Mesendoderm (in vitro differentiated cells): ENCODE measurements around the gene ZNF587.
"Not testable (repeated sequence)": the region's sequence is repeated elsewhere in the genome, so short reads cannot be mapped to it uniquely, and the experiment has no call there.

ENCODE experiments used
- DNase-seq: peaks from one replicate; pipeline ENCODE4 v3.0.0; 2013
- H2AK5ac ChIP-seq: 2 replicates; pipeline ENCODE4 v1.6.1; 2013; ENCODE audit warnings: low read length, inconsistent platforms
- H2BK120ac ChIP-seq: 2 replicates; pipeline ENCODE4 v1.6.1; 2013; ENCODE audit warnings: low read depth, mild to moderate bottlenecking, low read length, moderate library complexity, mixed read lengths
- H2BK15ac ChIP-seq: replicated peaks from 2 replicates; pipeline ENCODE4 v1.6.1; 2013; ENCODE audit warnings: low read depth, mild to moderate bottlenecking, moderate library complexity
- H2BK5ac ChIP-seq: 2 replicates; pipeline ENCODE4 v1.6.1; 2013; ENCODE audit warnings: low read length, inconsistent platforms
- H3K18ac ChIP-seq: 2 replicates; pipeline ENCODE4 v1.6.1; 2013; ENCODE audit warnings: mild to moderate bottlenecking, low read length, mixed read lengths
- H3K23ac ChIP-seq: one replicate; pipeline ENCODE4 v1.6.1; 2013; ENCODE audit warnings: low read length
- H3K27ac ChIP-seq: 2 replicates; pipeline ENCODE4 v1.5.1; 2013; ENCODE audit warnings: low read depth, mild to moderate bottlenecking, inconsistent platforms, low read length, moderate library complexity
- H3K27me3 ChIP-seq: 2 replicates; pipeline ENCODE4 v1.6.1; 2013; ENCODE audit warnings: low read length, control low read depth, mild to moderate bottlenecking, inconsistent platforms; ENCODE audit not compliant: insufficient read depth, poor library complexity
- H3K36me3 ChIP-seq: 2 replicates; pipeline ENCODE4 v1.6.1; 2013; ENCODE audit warnings: low read length, inconsistent platforms; ENCODE audit not compliant: control insufficient read depth, insufficient read depth
- H3K4ac ChIP-seq: one replicate; pipeline ENCODE4 v1.6.1; 2013; ENCODE audit warnings: low read depth, mild to moderate bottlenecking, low read length, moderate library complexity
- H3K4me1 ChIP-seq: 2 replicates; pipeline ENCODE4 v1.6.1; 2013; ENCODE audit warnings: low read depth, low read length, inconsistent platforms; ENCODE audit not compliant: control insufficient read depth
- H3K4me2 ChIP-seq: 2 replicates; pipeline ENCODE4 v1.6.1; 2013; ENCODE audit warnings: low read length
- H3K4me3 ChIP-seq: 2 replicates; pipeline ENCODE4 v1.5.1; 2013; ENCODE audit warnings: mild to moderate bottlenecking, low read length
- H3K56ac ChIP-seq: one replicate; pipeline ENCODE4 v1.6.1; 2013; ENCODE audit warnings: low read length
- H3K79me1 ChIP-seq: 2 replicates; pipeline ENCODE4 v1.6.1; 2013; ENCODE audit warnings: low read length, inconsistent platforms
- H3K79me2 ChIP-seq: 2 replicates; pipeline ENCODE4 v1.6.1; 2013; ENCODE audit warnings: mild to moderate bottlenecking, low read length; ENCODE audit not compliant: control insufficient read depth, insufficient read depth
- H3K9ac ChIP-seq: 2 replicates; pipeline ENCODE4 v1.6.1; 2013; ENCODE audit warnings: low read length, inconsistent platforms
- H4K5ac ChIP-seq: one replicate; pipeline ENCODE4 v1.6.1; 2013; ENCODE audit warnings: low read length
- H4K8ac ChIP-seq: one replicate; pipeline ENCODE4 v1.6.1; 2013; ENCODE audit warnings: low read depth, mild to moderate bottlenecking, control low read depth, low read length, moderate library complexity
- WGBS: extraction: QIAGEN DNeasy Blood & Tissue Kit; methylation state at CpG from one replicate; pipeline ENCODE4 v1.1.7; 2013; ENCODE audit warnings: low lambda C conversion rate, missing lambda C conversion rate; ENCODE audit not compliant: insufficient coverage; ENCODE audit errors: extremely low coverage; 5-methylcytosine and 5-hydroxymethylcytosine counted together

ZNF587 gene

DNA sequence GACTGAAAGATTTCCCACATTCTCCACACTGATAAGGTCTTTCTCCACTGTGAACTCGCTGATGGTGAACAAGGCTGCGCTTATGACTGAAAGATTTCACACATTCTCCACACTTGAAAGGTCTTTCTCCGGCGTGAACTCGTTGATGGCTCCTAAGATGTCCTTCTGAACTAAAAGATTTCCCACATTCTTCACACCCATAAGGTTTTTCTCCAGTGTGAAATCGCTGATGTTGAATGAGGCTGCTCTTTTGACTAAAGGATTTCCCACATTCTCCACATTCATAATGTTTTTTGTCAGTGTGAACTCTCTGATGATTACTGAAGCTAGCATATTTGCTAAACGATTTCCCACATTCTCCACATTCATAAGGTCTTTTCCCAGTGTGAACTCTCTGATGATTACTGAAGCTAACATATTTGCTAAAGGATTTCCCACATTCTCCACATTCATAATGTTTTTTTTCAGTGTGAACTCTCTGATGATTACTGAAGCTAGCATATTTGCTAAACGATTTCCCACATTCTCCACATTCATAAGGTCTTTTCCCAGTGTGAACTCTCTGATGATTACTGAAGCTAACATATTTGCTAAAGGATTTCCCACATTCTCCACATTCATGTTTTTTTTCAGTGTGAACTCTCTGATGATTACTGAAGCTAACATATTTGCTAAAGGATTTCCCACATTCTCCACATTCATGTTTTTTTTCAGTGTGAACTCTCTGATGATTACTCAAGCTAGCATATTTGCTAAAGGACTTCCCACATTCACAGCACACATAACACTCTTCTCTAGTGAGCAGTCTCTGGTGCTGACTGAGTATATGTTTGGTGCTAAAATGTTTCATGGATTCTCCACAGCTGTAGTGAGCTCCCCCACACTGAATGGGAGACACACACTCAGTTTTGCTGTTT is 24.5 kb downstream of the ZNF587 start:
- no CpG with 5 or more reads among the region's 8 CpGs for WGBS
- not testable (repeated sequence) for H3K9ac ChIP-seq, H2BK15ac ChIP-seq, H2BK5ac ChIP-seq, H3K27me3 ChIP-seq, H4K5ac ChIP-seq, H2BK120ac ChIP-seq, H3K27ac ChIP-seq, H4K8ac ChIP-seq, H3K4ac ChIP-seq, H3K18ac ChIP-seq, H2AK5ac ChIP-seq, H3K4me1 ChIP-seq, H3K4me2 ChIP-seq, H3K36me3 ChIP-seq, H3K56ac ChIP-seq, H3K23ac ChIP-seq
- Histone ChIP-seq H3K79me1 (peaks cover 11% of the 10 kb centered on the region), H3K4me3 (peak overlapping the region; percentile 23), H3K79me2 (peaks cover 26% of the 10 kb centered on the region)
- DNase-seq: peak; percentile 58

DNA sequence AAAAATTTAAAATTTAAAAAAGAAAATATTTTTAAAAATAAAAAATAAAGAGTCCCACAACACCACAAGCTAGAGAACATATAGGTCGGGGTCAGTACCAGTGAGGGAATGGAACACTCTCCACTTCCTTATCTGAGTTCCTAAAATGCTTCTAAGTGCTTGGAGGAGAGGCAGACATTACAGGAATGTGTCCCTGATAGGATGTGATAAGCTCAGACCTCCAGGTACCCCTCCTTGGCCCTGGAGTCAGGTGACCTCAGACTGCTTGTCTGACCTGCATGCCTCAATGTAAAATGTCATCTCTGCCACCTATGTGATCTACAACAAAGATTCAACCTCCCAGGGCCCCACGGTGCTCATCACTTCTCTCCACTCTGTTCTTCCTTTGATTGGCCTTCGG is 36.4 kb downstream of the ZNF587 start:
- H3K4me3 ChIP-seq: no peak overlapping the region
- WGBS: no CpG with 5 or more reads among the region's 3 CpGs

DNA sequence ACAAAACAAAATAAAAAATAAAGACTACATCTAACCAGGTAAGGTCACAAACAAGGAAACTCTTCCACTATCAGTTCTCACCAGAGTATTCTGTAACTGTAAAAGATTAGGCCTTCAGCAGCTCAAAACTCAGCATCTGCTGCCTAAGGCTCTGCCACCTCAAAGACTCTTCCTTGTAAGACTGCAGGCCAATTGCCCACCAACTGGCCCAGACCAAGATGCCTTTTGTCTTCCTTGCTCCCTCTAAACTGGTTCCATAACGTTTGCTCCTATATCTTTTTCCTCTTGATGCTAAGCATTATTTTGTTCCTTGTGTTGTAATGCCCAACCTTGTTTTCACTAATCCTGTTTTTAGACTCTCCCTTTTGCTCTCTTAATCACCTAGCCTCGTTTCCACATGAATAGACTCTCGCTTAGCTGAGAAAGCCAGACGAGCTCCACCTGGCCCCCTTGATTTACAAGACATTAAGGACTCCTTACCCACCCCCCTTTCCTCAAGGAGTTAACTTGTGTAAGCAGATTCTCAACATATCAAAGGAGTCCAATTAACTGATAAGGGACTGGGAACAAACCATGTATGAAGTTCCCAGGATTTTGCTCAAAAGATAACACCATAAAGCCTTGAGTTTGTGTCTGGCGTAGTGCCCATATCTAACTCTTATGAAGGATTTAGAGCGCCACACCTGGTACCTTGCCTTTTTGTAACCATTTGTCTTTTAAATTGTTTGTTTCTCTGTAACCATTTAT is 37.7 kb downstream of the ZNF587 start:
- peak overlapping the region; percentile 22 for H3K4me3 ChIP-seq
- H2AK5ac ChIP-seq: no peak overlapping the region
- H2BK15ac ChIP-seq: no peak overlapping the region
- H3K79me1 ChIP-seq: peaks cover 3% of the 10 kb centered on the region
- peaks cover 3% of the 10 kb centered on the region for H3K4me1 ChIP-seq
- peak overlapping the region; percentile 15 for H3K4me2 ChIP-seq
- no peak overlapping the region for H4K8ac ChIP-seq
- H3K4ac ChIP-seq: no peak overlapping the region
- H2BK120ac ChIP-seq: no peak overlapping the region
- H3K79me2 ChIP-seq: peaks cover 53% of the 10 kb centered on the region
- H2BK5ac ChIP-seq: no peak overlapping the region
- no peak overlapping the region for H3K18ac ChIP-seq
- H3K36me3 ChIP-seq: no peaks in the 10 kb centered on the region
- no peaks in the 10 kb centered on the region for H3K27me3 ChIP-seq
- H3K27ac ChIP-seq: peak overlapping the region; percentile 77
- no peak overlapping the region for H3K23ac ChIP-seq
- WGBS: no CpG with 5 or more reads among the region's 6 CpGs
- no peak overlapping the region for H4K5ac ChIP-seq
- peak overlapping the region; percentile 77 for H3K56ac ChIP-seq
- H3K9ac ChIP-seq: peak overlapping the region; percentile 58
- peak; percentile 88 for DNase-seq

More for the DNA sequence above, 36.4 kb downstream of the ZNF587 start:
- H3K36me3 ChIP-seq: no peaks in the 10 kb centered on the region
- DNase-seq: peak; percentile 94
- no peak overlapping the region for H2BK120ac ChIP-seq
- no peak overlapping the region for H2AK5ac ChIP-seq
- peaks cover 53% of the 10 kb centered on the region for H3K79me2 ChIP-seq
- no peak overlapping the region for H2BK15ac ChIP-seq
- no peak overlapping the region for H3K27ac ChIP-seq
- no peak overlapping the region for H3K4ac ChIP-seq
- no peak overlapping the region for H3K4me2 ChIP-seq
- H4K8ac ChIP-seq: no peak overlapping the region
- no peak overlapping the region for H3K18ac ChIP-seq
- no peak overlapping the region for H3K56ac ChIP-seq
- no peak overlapping the region for H3K23ac ChIP-seq
- peaks cover 3% of the 10 kb centered on the region for H3K79me1 ChIP-seq
- no peak overlapping the region for H4K5ac ChIP-seq
- peak overlapping the region; percentile 32 for H3K9ac ChIP-seq
- H3K4me1 ChIP-seq: peaks cover 3% of the 10 kb centered on the region
- no peaks in the 10 kb centered on the region for H3K27me3 ChIP-seq
- H2BK5ac ChIP-seq: no peak overlapping the region

DNA sequence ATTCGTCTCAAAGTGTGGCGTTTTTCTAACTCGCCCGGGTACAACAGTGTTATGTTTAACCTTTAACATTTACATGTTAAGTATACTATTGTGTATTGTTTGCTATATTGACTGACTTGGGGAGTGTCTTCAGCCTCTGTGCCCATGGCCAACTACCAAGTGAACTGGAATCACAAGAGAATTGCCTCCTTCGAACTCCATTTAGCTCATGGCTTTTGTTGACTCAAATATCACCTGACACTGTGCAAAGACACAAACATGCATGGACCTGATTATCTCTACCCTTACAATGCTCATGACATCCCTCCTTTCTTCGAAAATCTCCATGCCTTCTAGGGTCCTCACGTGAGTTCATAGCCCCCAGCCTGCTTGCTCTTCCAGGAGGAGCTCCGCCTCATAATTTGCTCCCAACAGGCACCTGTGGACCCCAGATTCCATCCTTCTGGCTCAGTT is 38.5 kb downstream of the ZNF587 start:
- H4K5ac ChIP-seq: no peak overlapping the region
- H4K8ac ChIP-seq: no peak overlapping the region
- H3K23ac ChIP-seq: no peak overlapping the region
- H3K79me2 ChIP-seq: peaks cover 48% of the 10 kb centered on the region
- peak; percentile 37 for DNase-seq
- H3K27ac ChIP-seq: peak overlapping the region; percentile 6
- H3K9ac ChIP-seq: peak overlapping the region; percentile 84
- no peak overlapping the region for H2BK15ac ChIP-seq
- peak overlapping the region; percentile 60 for H3K4me3 ChIP-seq
- peaks cover 3% of the 10 kb centered on the region for H3K4me1 ChIP-seq
- no peaks in the 10 kb centered on the region for H3K27me3 ChIP-seq
- H3K36me3 ChIP-seq: no peaks in the 10 kb centered on the region
- H2BK120ac ChIP-seq: no peak overlapping the region
- H3K4ac ChIP-seq: peak overlapping the region; percentile 74
- no peak overlapping the region for H2AK5ac ChIP-seq
- no CpG with 5 or more reads among the region's 8 CpGs for WGBS
- H3K18ac ChIP-seq: peak overlapping the region; percentile 63
- peak overlapping the region; percentile 2 for H2BK5ac ChIP-seq
- peaks cover 3% of the 10 kb centered on the region for H3K79me1 ChIP-seq
- H3K4me2 ChIP-seq: peak overlapping the region; percentile 45
- peak overlapping the region; percentile 88 for H3K56ac ChIP-seq

GRCh38 chr19:57888560-57889231 is 39.0 kb downstream of the ZNF587 start, which contains the start of gene ZNF814:
ZNF814 (minus strand) TSS chr19:57889037; CDS start chr19:57888802, 235 bp downstream.
- no peaks in the 10 kb centered on the region for H3K36me3 ChIP-seq
- peak within 1 kb of the TSS; percentile 60 for H3K4me3 ChIP-seq
- no peak within 1 kb of the TSS for H2BK15ac ChIP-seq
- peaks cover 3% of the 10 kb centered on the region for H3K4me1 ChIP-seq
- peak within 1 kb of the TSS; percentile 45 for H3K4me2 ChIP-seq
- peak within 1 kb of the TSS; percentile 84 for H3K9ac ChIP-seq
- H3K27ac ChIP-seq: peak within 1 kb of the TSS; percentile 6
- H3K79me1 ChIP-seq: peaks cover 3% of the 10 kb centered on the region
- no peaks in the 10 kb centered on the region for H3K27me3 ChIP-seq
- H3K56ac ChIP-seq: peak within 1 kb of the TSS; percentile 88
- DNase-seq: peak; percentile 99
- no CpG with 5 or more reads among the region's 43 CpGs for WGBS
- no peak within 1 kb of the TSS for H2AK5ac ChIP-seq
- H3K18ac ChIP-seq: peak within 1 kb of the TSS; percentile 78
- peak within 1 kb of the TSS; percentile 2 for H2BK5ac ChIP-seq
- peaks cover 43% of the 10 kb centered on the region for H3K79me2 ChIP-seq
- no peak within 1 kb of the TSS for H4K8ac ChIP-seq
- peak within 1 kb of the TSS; percentile 74 for H3K4ac ChIP-seq
- H4K5ac ChIP-seq: no peak within 1 kb of the TSS
- no peak within 1 kb of the TSS for H3K23ac ChIP-seq
- H2BK120ac ChIP-seq: no peak within 1 kb of the TSS
